Endometrium (tissue), 2 donors: ENCODE measurements around the gene TIMM44.

Source experiments
- FAIRE-seq: peaks from 2 replicates; lab custom pipeline; 2012; peaks lifted over from hg19 to GRCh38; lab: Jason Lieb, UNC
- donor health status: control.
- donor health status: control.

Gene TIMM44

GRCh38 chr19:7943444-7944176, at the start of gene TIMM44:
TIMM44 (minus strand) TSS chr19:7943666; CDS start chr19:7943651, 15 bp downstream.
- FAIRE-seq: peak; percentile 99

- no peak for FAIRE-seq
Observed at GRCh38 chr19:7992575-7992974, 49.1 kb upstream of the TIMM44 start.

GRCh38 chr19:7989071-7989575, 45.7 kb upstream of the TIMM44 start:
- FAIRE-seq: no peak

- no peak for FAIRE-seq
Observed at GRCh38 chr19:7988307-7988706, 44.8 kb upstream of the TIMM44 start.

GRCh38 chr19:7987114-7987768, 43.8 kb upstream of the TIMM44 start:
- FAIRE-seq: no peak

GRCh38 chr19:7986321-7987113, 43.1 kb upstream of the TIMM44 start:
- no peak for FAIRE-seq

GRCh38 chr19:7985481-7985911, 42.0 kb upstream of the TIMM44 start:
- FAIRE-seq: no peak

- no peak for FAIRE-seq
Observed at GRCh38 chr19:7983995-7984837, 40.8 kb upstream of the TIMM44 start.

- FAIRE-seq: no peak
Observed at GRCh38 chr19:7983286-7983950, 40.0 kb upstream of the TIMM44 start.

GRCh38 chr19:7982651-7983099, 39.2 kb upstream of the TIMM44 start:
- FAIRE-seq: no peak

GRCh38 chr19:7982103-7982502, 38.6 kb upstream of the TIMM44 start:
- FAIRE-seq: no peak

- no peak for FAIRE-seq
Observed at GRCh38 chr19:7981661-7982060, 38.2 kb upstream of the TIMM44 start.

GRCh38 chr19:7981199-7981598, 37.7 kb upstream of the TIMM44 start:
- no peak for FAIRE-seq

- FAIRE-seq: no peak
Observed at GRCh38 chr19:7980635-7981121, 37.2 kb upstream of the TIMM44 start.

- no peak for FAIRE-seq
Observed at GRCh38 chr19:7980168-7980567, 36.7 kb upstream of the TIMM44 start.

GRCh38 chr19:7979559-7979958, 36.1 kb upstream of the TIMM44 start:
- FAIRE-seq: no peak

GRCh38 chr19:7979011-7979410, 35.5 kb upstream of the TIMM44 start:
- FAIRE-seq: no peak

- no peak for FAIRE-seq
Observed at GRCh38 chr19:7978179-7978825, 34.8 kb upstream of the TIMM44 start.

- no peak for FAIRE-seq
Observed at GRCh38 chr19:7977723-7978040, 34.2 kb upstream of the TIMM44 start.

- no peak for FAIRE-seq
Observed at GRCh38 chr19:7977021-7977722, 33.7 kb upstream of the TIMM44 start.
